ENCODE data around the gene IRF2BP1. TPM values are rescaled to one million over a fixed set of nuclear protein-coding genes. Genes with fewer than 3 reads are reported as not detected.

The IRF2BP1 gene
- total RNA-seq, 4 donors from 2014 or later = 14.6 to 22.4 (median 20.0) TPM

GRCh38 chr19:45863840-45864628 lies 21.9 kb downstream of the IRF2BP1 start, which contains the start of gene FOXA3:
Gene FOXA3 (plus strand): TSS chr19:45864326. CDS start chr19:45864457, 131 bp downstream.
- peaks cover 13 to 39% (median 26%) of the 10 kb centered on the region in 3 donors for H3K4me1 ChIP-seq
- 7 to 9% methylated on average over 3 to 9 of the region's 71 CpGs for WGBS, 2 donors
- H3K27me3 ChIP-seq = peaks cover 0 to 37% (median 4%) of the 10 kb centered on the region in 4 donors
- peak in 5 of 6 experiments; percentile 38 to 84 (median 65) for TF ChIP-seq CTCF (IDR thresholded peaks at IDR 0.05)
- no peak for TF ChIP-seq POLR2A (IDR thresholded peaks at IDR 0.05)
- H3K4me3 ChIP-seq = peak within 1 kb of the TSS; percentile 83 to 94 (median 88)
- peaks cover 0 to 12% (median 6%) of the 10 kb centered on the region in 3 donors for H3K36me3 ChIP-seq
- H3K27ac ChIP-seq = peak within 1 kb of the TSS in 2 of 4 donors; percentile 94
- intact Hi-C loops (cut with DNase I) = no loop called here
- DNase-seq = no peak
- H3K9me3 ChIP-seq = no peaks in the 10 kb centered on the region

GRCh38 chr19:45863335-45863839 lies 22.6 kb downstream of the IRF2BP1 start:
- intact Hi-C loops (cut with DNase I) = no loop called here
- TF ChIP-seq POLR2A (IDR thresholded peaks at IDR 0.05) = no peak
- peak in 1 of 6 experiments; percentile 0 for TF ChIP-seq CTCF (IDR thresholded peaks at IDR 0.05)
- Histone ChIP-seq H3K27ac (peak overlapping the region in 2 of 4 donors; percentile 94), H3K27me3 (peaks cover 0 to 37% (median 4%) of the 10 kb centered on the region in 4 donors), H3K36me3 (peaks cover 0 to 18% (median 13%) of the 10 kb centered on the region in 3 donors), H3K4me3 (peak overlapping the region; percentile 83 to 94 (median 88)), H3K4me1 (peaks cover 13 to 39% (median 26%) of the 10 kb centered on the region in 3 donors), H3K9me3 (no peaks in the 10 kb centered on the region)
- 2 to 6% methylated on average over 15 to 18 of the region's 22 CpGs for WGBS, 2 donors
- DNase-seq = no peak

GRCh38 chr19:45862564-45863334 lies 23.2 kb downstream of the IRF2BP1 start, which contains the start of gene SYMPK:
Gene SYMPK (minus strand): TSS chr19:45863147. CDS start chr19:45854495, 8,652 bp downstream.
- H3K27me3 ChIP-seq = peaks cover 0 to 37% (median 4%) of the 10 kb centered on the region in 4 donors
- H3K27ac ChIP-seq = peak within 1 kb of the TSS; percentile 87 to 94 (median 94)
- TF ChIP-seq POLR2A (IDR thresholded peaks at IDR 0.05) (peak in 3 of 4 donors; percentile 34 to 78 (median 45)), CTCF (IDR thresholded peaks at IDR 0.05) (peak in 2 of 6 experiments; percentile 3 to 42)
- 0 to 1% methylated on average over 30 to 49 of the region's 65 CpGs for WGBS, 2 donors
- DNase-seq = peak; percentile 95
- peaks cover 0 to 24% (median 17%) of the 10 kb centered on the region in 3 donors for H3K36me3 ChIP-seq
- intact Hi-C loops (cut with DNase I) = no loop called here
- peak within 1 kb of the TSS; percentile 83 to 94 (median 88) for H3K4me3 ChIP-seq
- no peaks in the 10 kb centered on the region for H3K9me3 ChIP-seq
- H3K4me1 ChIP-seq = peaks cover 13 to 39% (median 26%) of the 10 kb centered on the region in 3 donors

GRCh38 chr19:45862271-45862563 lies 23.7 kb downstream of the IRF2BP1 start:
- Histone ChIP-seq H3K27me3 (peaks cover 0 to 37% (median 4%) of the 10 kb centered on the region in 4 donors), H3K4me3 (peak overlapping the region; percentile 83 to 94 (median 88)), H3K27ac (peak overlapping the region; percentile 87 to 94 (median 94)), H3K36me3 (peaks cover 0 to 24% (median 17%) of the 10 kb centered on the region in 3 donors), H3K4me1 (peaks cover 13 to 39% (median 26%) of the 10 kb centered on the region in 3 donors), H3K9me3 (no peaks in the 10 kb centered on the region)
- no peak for TF ChIP-seq CTCF (IDR thresholded peaks at IDR 0.05)
- TF ChIP-seq POLR2A (IDR thresholded peaks at IDR 0.05) = no peak
- 0% methylated on average over 6 to 11 of the region's 11 CpGs for WGBS, 2 donors
- no peak for DNase-seq
- intact Hi-C loops (cut with DNase I) = no loop called here
